ENCODE measurements around the gene KIAA0753. TPM values are rescaled to one million over a fixed set of nuclear protein-coding genes. Genes with fewer than 3 reads are reported as not detected.

KIAA0753 gene
- polyA plus RNA-seq, 3 donors from 2014 or later: 0.19 to 2.0 (median 1.1) TPM

DNA sequence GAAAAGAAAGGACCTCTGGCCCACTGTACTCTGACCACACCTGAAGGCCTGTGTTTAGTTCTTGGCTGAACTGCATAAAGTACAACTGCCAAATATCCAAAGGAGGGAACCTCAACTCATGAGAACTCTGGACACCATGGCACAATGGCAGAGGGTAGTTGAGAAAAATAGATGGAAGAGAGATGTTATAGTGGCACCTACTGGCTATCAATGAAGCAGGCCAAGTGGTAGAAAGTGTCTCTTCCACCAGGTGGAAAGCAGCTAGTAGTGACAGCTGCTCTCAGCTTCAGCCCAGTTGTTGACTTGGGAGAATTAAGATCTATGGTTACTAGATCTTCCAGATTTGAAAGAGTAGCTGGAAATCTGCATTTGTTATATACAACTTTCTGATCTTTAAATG lies 7.7 kb upstream of the KIAA0753 start:
- H3K36me3 Mint-ChIP-seq: peaks cover 5 to 32% (median 5%) of the 10 kb centered on the region in 3 donors
- no peaks in the 10 kb centered on the region for H3K9me3 Mint-ChIP-seq
- H3K27me3 Mint-ChIP-seq (ENCODE audit: low read depth in 3 of 3): peaks cover 5 to 13% (median 9%) of the 10 kb centered on the region in 3 donors
- no peak for DNase-seq
- H3K27ac Mint-ChIP-seq: peak overlapping the region in 3 of 6 donors; percentile 22 to 73 (median 26)
- H3K4me1 Mint-ChIP-seq: peaks cover 39 to 70% of the 10 kb centered on the region in 2 donors
- no peak overlapping the region for H3K4me3 Mint-ChIP-seq

DNA sequence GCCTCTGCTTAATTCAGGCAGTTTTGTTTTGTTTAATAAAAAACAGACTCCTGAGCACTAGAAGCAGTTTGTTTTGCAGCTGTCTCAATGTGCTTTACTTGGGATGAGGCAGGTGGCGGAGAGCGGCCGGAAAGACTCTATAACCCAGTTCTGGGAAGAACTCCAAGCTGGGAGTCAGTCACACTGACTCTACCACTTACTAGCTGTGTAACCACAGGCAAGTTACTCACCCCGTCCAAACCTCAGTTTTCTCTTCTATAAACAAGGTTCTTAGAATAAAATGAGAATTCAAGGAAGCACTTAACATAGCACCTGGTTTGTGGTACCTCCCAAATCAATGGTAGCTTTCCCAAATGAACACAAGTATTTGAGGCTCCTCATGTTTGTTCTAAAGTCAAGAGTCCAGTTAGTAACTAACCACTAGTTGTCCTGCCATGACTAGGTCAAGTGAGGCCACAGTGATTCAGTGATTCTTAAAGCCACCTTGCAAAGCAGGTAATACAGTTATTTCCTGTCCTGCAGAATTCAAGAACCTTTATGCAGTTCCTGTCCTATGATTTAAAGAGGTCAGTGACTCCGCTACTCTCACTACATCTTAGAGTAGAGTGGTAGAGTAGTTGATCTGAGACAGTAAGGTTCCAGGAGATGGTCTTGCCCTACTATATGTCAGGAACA lies 3.1 kb upstream of the KIAA0753 start:
- H3K27ac Mint-ChIP-seq: peak overlapping the region in 3 of 6 donors; percentile 30 to 93 (median 34)
- DNase-seq: no peak
- no peak overlapping the region for H3K4me3 Mint-ChIP-seq
- H3K9me3 Mint-ChIP-seq: no peaks in the 10 kb centered on the region
- H3K4me1 Mint-ChIP-seq: peaks cover 36 to 59% of the 10 kb centered on the region in 2 donors
- H3K27me3 Mint-ChIP-seq (ENCODE audit: low read depth in 3 of 3): peaks cover 5 to 14% (median 10%) of the 10 kb centered on the region in 3 donors
- peaks cover 0 to 28% (median 5%) of the 10 kb centered on the region in 3 donors for H3K36me3 Mint-ChIP-seq

DNA sequence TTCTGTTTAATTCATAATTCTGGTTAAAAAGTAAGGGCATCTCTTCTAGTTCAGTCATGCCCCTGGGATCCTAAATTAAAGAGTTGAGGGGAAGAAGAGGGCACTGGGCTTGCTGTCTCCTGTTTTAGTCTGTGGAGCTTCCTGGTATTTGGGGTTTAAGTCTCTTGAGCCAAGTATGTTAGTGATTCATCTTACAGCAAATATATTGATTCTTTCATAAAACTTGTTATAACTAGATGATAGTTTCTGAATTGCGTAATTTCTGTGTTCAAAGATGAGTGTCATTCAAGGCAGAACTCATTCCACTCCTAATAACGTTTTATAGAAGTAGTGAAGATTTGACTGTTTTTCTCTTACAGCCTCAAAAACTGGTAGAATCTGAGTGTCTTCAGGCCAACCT lies 2.1 kb upstream of the KIAA0753 start:
- Mint-ChIP-seq H3K36me3 (peaks cover 0 to 21% (median under 1%) of the 10 kb centered on the region in 3 donors), H3K27ac (peak overlapping the region; percentile 50 to 93 (median 74)), H3K9me3 (no peaks in the 10 kb centered on the region), H3K4me3 (peak overlapping the region; percentile 26 to 97 (median 72)), H3K27me3 (ENCODE audit: low read depth in 3 of 3) (peaks cover 8 to 14% (median 12%) of the 10 kb centered on the region in 3 donors), H3K4me1 (peaks cover 36 to 57% of the 10 kb centered on the region in 2 donors)
- DNase-seq: no peak

DNA sequence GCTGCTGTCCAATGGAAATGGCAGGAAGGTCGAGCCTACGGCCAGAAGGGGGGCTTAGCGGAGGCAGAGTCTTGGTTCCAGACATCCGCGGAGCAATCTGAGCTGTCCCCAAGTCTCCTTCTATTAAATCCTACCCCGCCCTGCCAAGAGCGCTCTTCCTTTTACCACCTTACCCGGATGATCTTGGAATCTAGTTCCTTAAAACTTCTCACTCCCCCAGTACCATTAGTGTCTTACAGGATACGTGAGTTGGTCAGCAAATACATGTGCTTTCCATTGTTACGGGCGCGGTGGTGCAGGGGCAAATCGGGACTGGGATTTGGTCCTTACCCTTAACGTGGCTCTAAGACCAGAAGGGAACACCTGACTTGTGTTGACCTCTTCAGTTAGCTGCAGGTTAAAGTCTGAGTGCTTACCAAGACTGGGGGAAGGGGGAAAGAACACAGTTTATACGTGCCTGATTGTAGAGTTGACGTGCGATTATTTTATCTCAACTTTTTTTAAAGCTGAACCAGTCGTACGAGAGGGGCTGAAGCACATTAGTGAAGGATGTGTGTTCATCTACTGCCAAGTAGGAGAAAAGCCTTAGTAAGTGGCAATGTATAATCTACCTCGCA lies 844 bp upstream of the KIAA0753 start:
- Mint-ChIP-seq H3K4me3 (peak overlapping the region; percentile 93 to 99 (median 97)), H3K27ac (peak overlapping the region; percentile 91 to 100 (median 99)), H3K9me3 (no peaks in the 10 kb centered on the region), H3K27me3 (ENCODE audit: low read depth in 3 of 3) (peaks cover 8 to 14% (median 12%) of the 10 kb centered on the region in 3 donors), H3K4me1 (peaks cover 32 to 49% of the 10 kb centered on the region in 2 donors), H3K36me3 (peaks cover 0 to 20% (median 0%) of the 10 kb centered on the region in 3 donors)
- peak in 1 of 3 donors; percentile 10 for DNase-seq

DNA sequence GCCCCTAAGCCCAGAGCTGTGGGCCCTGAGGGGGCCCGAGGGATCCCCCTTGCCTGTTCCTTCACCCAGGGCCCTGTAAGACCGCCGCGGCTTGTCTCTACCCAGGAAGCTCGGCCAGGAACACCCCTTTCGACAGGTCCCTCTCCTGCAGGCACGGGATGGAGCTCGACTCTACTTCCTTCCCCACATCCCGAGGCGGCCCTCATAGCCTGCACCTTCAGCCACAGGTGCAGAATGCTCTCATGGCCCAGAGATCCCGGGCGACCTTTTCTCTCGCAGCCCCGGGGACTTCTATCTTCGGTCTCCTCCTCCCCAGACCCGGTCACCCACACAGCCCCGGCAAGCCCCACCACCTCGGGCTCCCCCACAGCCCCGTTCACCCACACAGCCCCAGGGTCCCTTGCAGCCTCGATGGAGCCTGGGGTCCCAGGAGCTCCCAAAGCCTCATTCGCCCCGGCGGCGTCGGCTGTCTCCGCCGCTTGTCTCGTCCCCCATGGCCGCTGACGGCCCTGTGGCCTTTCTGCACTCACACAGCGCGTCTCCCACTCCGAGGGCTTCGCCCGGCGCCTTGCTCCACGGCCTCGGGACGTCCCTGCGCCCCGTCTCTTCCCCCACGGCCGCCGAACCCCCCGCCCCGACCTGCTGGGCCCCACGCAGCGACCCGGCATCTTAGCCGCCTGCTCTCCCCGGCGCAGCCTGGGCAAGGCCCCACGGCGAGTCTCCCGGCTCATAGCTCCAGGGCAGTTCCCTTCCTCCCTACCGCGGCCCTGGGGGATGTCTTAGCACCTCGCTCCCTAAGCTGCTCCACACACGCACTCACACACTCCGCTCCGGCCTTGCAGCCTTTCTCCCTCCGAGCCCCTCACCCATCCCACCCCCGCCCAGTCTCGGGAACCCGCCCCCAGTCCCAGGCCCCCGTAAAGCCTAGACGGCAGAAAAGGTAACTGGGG lies 650 bp downstream of the KIAA0753 start:
- peaks cover 32 to 49% of the 10 kb centered on the region in 2 donors for H3K4me1 Mint-ChIP-seq
- DNase-seq: peak in 2 of 3 donors; percentile 8 to 19
- peak overlapping the region; percentile 93 to 99 (median 97) for H3K4me3 Mint-ChIP-seq
- H3K27me3 Mint-ChIP-seq (ENCODE audit: low read depth in 3 of 3): peaks cover 8 to 14% (median 12%) of the 10 kb centered on the region in 3 donors
- H3K9me3 Mint-ChIP-seq: no peaks in the 10 kb centered on the region
- H3K27ac Mint-ChIP-seq: peak overlapping the region; percentile 43 to 100 (median 99)
- peaks cover 0 to 12% (median 0%) of the 10 kb centered on the region in 3 donors for H3K36me3 Mint-ChIP-seq

DNA sequence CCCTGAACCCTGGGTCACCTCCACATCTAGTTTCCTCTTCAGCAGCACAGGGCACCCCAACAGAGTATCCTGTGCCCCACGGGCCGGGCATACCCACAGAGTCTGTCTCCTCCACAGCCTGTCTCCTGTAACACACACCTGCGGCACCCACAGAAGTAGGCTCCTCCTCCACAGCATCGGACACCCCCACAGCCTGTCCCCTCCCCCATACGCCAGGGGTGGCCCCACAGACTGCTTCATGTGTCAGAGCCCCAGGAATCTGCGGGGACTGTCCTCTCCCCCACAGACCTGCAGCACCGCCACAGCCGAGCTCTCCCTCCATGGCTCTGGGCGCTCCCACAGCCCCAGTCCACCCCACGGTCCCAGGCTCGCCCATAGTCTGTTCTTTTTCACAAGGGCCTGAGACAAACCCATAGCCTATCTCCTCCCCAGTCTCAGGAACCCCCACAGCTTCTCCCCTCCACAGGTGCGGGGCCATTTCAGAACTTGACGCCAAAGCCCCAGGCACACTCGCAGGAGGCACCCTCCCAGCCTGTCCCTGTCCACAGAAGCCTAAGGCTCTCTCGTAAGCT lies 1.4 kb downstream of the KIAA0753 start:
- Mint-ChIP-seq H3K36me3 (peaks cover 0 to 11% (median 4%) of the 10 kb centered on the region in 3 donors), H3K4me1 (peaks cover 32 to 45% of the 10 kb centered on the region in 2 donors), H3K9me3 (no peaks in the 10 kb centered on the region), H3K27ac (peak overlapping the region in 3 of 6 donors; percentile 50 to 99 (median 91)), H3K4me3 (peak overlapping the region; percentile 57 to 99 (median 95)), H3K27me3 (ENCODE audit: low read depth in 3 of 3) (peaks cover 8 to 14% (median 12%) of the 10 kb centered on the region in 3 donors)
- no peak for DNase-seq

DNA sequence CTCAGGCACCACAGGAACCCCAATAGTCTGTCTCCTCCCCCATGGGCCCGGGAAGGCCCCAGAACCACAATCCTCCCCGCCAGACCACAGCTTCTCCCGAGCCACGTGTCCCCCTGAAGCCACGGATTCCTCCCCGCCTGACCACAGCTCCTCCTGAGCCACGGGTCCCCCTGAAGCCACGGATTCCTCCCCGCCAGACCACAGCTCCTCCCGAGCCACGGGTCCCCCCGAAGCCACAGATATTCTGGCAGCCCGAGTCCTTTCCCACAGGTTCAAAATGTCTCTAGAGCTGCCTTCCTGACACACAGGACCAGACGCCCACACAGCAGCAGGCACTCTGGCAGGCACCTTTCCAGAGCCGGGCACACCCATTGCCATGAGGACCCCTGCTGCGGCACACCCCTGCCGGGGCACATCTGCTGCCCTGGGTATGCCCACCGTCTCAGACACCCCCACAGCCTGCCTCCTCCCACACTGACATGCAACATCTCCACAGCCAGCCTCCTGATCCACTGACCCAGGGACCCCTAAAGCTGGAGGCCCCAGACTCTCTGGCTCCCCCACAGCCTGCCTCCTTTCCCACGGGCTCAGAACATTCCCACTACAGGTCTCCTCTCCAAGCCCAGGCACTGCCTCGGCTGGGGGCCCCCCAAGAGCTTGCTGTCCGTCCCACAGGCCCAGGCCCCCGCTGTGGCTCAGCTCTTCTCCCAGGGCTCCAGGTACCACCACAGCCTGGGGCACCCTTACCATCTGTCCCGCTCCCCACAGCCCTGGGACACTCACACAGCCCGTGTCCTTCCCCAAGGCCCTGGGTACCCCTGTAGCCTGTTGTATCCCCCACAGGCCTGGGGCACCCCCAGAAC lies 2.2 kb downstream of the KIAA0753 start:
- Mint-ChIP-seq H3K4me3 (peak overlapping the region in 3 of 5 donors; percentile 53 to 66 (median 53)), H3K9me3 (no peaks in the 10 kb centered on the region), H3K27me3 (ENCODE audit: low read depth in 3 of 3) (peaks cover 8 to 14% (median 12%) of the 10 kb centered on the region in 3 donors), H3K27ac (peak overlapping the region in 2 of 6 donors; percentile 45 to 59), H3K36me3 (peaks cover 6 to 14% (median 9%) of the 10 kb centered on the region in 3 donors), H3K4me1 (peaks cover 32 to 39% of the 10 kb centered on the region in 2 donors)
- DNase-seq: no peak

DNA sequence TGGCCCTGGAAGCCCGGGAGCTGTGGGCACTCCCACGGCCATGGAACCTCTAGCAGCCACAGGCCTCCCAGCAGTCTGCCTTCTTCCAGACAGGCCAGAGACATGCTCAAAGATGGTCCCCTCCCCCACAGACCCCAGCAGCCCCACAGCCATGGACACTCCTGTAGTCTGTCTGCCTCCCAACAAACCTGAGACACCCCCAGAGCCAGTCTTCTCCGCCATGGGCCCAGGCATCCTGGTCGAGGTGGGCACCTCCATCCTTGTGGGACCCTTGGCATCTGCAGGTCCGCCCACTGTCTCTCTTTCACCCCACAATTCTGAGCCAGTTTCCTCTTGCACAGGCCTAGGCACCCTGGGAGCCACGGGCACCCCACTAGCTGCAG lies 3.1 kb downstream of the KIAA0753 start:
- no peak for DNase-seq
- Mint-ChIP-seq H3K4me3 (peak overlapping the region in 1 of 5 donors; percentile 53), H3K4me1 (peaks cover 31% of the 10 kb centered on the region in 2 donors), H3K27me3 (ENCODE audit: low read depth in 3 of 3) (peaks cover 8 to 14% (median 12%) of the 10 kb centered on the region in 3 donors), H3K27ac (no peak overlapping the region), H3K36me3 (peaks cover 11 to 23% (median 14%) of the 10 kb centered on the region in 3 donors), H3K9me3 (no peaks in the 10 kb centered on the region)

DNA sequence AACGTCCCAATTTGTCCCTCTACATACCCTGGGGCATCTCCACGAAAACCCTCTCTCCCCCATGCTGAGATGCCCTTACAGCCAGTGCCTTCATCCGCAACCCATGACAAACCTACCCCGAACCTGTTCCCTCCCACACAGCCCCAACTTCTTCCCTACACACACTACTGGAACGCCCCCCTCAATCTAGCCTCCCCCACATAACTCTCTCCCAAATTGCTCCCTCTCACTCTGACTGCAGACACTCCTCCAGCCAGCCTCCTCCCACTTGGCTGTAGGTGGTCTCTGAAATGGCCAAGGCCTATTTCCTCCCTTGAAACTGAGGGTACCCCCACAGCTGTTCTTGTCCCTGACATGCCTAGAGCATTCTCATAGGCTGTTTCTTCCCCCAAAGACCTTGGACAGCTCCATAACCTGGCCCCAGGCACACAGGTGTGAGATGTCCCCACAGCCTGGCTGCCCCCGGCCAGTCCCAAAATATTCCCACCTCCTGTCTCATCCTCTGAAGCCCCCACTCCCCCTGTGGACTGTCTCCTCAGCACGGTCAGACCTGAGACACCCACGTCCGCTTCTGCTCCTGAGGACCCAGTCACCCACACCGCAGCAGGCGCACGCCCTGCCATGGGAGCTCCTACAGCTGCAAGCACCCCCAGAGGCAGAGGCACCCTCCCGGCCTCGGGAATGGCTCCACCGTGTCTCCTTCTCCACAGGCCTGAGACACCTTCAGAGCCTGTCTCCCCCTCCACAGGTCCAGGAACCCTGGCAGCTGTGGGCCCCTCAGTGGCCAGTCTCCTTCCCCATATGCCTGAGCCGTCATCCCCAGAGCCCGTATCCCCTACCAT lies 3.7 kb downstream of the KIAA0753 start:
- Mint-ChIP-seq H3K9me3 (no peaks in the 10 kb centered on the region), H3K4me3 (peak overlapping the region in 1 of 5 donors; percentile 53), H3K27me3 (ENCODE audit: low read depth in 3 of 3) (peaks cover 8 to 14% (median 12%) of the 10 kb centered on the region in 3 donors), H3K36me3 (peaks cover 11 to 27% (median 14%) of the 10 kb centered on the region in 3 donors), H3K4me1 (peaks cover 24 to 30% of the 10 kb centered on the region in 2 donors), H3K27ac (no peak overlapping the region)
- no peak for DNase-seq

DNA sequence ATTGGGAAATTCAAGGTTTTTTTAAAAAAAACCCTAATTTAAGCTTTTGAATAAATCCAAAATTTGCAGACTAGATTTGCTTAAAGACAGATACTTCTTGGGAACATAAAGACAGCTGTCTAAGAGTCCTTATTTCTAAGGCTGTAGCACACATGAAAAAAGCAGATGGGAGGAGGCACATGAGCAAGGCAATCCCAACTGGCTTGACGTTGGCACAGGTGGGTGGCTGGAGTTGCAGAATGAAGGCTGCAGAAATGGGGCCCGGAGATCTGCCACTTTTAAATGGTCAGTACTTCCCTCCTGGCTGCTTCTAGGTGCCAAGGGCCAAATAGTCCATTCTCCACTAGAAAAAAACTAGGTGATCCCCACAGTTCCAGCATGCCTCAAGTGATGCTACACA lies 4.4 kb downstream of the KIAA0753 start:
- no peak overlapping the region for H3K27ac Mint-ChIP-seq
- peaks cover 8 to 12% (median 8%) of the 10 kb centered on the region in 3 donors for H3K27me3 Mint-ChIP-seq (ENCODE audit: low read depth in 3 of 3)

DNA sequence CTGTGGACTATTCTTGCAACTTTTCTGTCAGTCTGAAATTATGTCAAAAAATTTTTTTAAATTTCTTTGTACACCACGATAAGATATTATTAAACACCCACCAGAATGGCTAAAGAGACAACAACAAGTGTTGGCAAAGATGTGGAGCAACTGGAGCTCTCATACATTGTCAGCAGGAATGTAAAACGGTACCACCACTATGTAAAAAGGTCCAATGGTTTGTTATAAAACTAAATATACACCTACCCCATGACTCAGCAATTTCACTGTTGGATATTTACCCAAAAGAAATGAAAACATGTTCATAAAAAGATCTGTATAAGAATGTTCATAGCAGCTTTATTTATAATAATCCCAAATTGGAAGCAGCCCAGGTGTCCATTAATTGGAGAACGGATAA lies 7.2 kb downstream of the KIAA0753 start:
- H3K36me3 Mint-ChIP-seq: peaks cover 27 to 42% (median 29%) of the 10 kb centered on the region in 3 donors
- peaks cover 4 to 6% of the 10 kb centered on the region in 2 donors for H3K4me1 Mint-ChIP-seq
- no peak overlapping the region for H3K27ac Mint-ChIP-seq
- H3K27me3 Mint-ChIP-seq (ENCODE audit: low read depth in 3 of 3): peaks cover 2 to 3% (median 2%) of the 10 kb centered on the region in 3 donors
- H3K9me3 Mint-ChIP-seq: no peaks in the 10 kb centered on the region
- no peak overlapping the region for H3K4me3 Mint-ChIP-seq
- DNase-seq: no peak

More for the DNA sequence above, 4.4 kb downstream of the KIAA0753 start:
- no peak for DNase-seq
- peaks cover 17 to 23% of the 10 kb centered on the region in 2 donors for H3K4me1 Mint-ChIP-seq
- no peaks in the 10 kb centered on the region for H3K9me3 Mint-ChIP-seq
- no peak overlapping the region for H3K4me3 Mint-ChIP-seq
- peaks cover 16 to 32% (median 19%) of the 10 kb centered on the region in 3 donors for H3K36me3 Mint-ChIP-seq

Measured in immature natural killer cell (primary cell).